Stimulated activated CD4-positive, alpha-beta T cell treated with anti-CD3 and anti-CD28 coated beads, Interleukin-1b, Interleukin-23, amount 100 ng/mL, for 4 hours (primary cell): Measurements from ENCODE around the gene STPG1.

Experiments used
- DNase-seq, 2 donors: peaks; one replicate each; pipeline ENCODE4 v3.0.0-alpha.2; 2020; ENCODE audit warnings: low read depth in 2 of 2

The STPG1 gene

GRCh38 chr1:24369801-24370200 lies 43.8 kb downstream of the STPG1 start:
- no peak for DNase-seq

- no peak for DNase-seq
Measured at GRCh38 chr1:24369199-24369598, 44.4 kb downstream of the STPG1 start.

DNA sequence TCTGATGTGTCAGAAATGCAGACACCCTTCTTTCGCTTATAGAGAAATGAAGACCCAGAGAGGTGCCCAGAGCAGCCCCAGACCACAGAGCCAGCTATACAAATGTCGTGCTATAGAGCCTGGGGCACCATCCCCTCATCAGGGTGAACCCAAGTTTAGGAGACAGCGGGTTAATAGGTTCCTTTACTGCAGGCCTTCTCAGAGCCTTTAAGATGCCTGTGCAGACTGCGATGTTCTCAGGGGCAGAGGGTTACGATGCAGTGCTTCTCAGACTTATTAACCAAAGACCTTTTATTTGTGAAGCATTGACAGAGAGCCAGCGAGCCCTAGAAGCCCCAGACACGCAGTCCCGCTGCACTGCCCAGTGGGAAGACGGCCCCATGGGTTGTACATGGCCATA lies 46.9 kb downstream of the STPG1 start:
- DNase-seq: no peak

GRCh38 chr1:24364975-24365678 lies 48.5 kb downstream of the STPG1 start:
- DNase-seq: no peak

GRCh38 chr1:24364605-24364974 lies 49.0 kb downstream of the STPG1 start:
- no peak for DNase-seq

DNA sequence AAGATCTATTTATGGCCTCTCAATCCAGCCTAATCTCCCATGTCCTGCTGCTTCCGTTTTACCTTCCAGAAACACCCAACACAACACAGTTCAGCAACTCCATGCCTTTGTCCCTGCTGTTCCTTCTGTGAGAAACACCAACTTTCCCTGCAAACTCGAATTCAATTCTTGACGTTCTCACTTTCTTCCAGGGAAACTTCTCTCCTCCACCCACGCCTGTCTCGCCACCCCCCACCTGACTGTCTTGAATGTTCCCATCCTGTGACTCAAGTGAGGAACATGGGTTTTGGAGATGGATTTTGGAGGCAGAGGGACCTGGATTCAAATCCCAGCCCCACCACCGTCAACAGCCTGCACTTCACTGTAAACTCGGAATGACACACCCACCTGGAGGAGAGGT lies 49.6 kb downstream of the STPG1 start:
- DNase-seq: no peak

DNA sequence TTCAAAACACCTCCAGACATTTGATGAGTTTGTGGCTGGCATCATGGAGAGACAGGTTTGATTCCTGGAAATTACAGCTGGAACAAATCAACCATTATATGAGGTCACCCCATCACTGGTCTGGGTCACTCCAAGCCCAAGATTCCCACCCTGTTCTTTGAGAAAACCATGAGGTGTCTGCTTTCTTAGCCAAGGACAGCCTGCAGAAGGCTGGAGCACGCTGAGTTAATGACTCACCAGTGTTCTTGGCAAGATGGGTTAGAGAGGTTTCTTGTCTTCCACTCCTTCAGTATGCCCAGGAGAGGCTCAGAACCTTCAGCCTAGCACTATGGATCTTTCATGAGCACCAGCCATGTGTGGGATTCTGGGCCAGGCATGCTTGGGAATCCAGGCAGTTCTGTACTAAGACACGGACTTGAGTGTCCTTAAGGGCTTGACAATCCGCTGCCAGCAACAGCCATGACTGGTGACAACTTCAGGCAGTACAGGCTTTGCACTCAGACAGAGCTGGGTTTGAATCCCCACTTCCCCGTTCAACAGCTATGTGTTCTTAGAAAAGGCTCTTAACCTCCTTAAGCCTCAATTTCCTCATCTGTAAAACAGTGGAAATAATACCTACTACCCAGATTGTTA lies 50.5 kb downstream of the STPG1 start:
- DNase-seq: no peak

DNA sequence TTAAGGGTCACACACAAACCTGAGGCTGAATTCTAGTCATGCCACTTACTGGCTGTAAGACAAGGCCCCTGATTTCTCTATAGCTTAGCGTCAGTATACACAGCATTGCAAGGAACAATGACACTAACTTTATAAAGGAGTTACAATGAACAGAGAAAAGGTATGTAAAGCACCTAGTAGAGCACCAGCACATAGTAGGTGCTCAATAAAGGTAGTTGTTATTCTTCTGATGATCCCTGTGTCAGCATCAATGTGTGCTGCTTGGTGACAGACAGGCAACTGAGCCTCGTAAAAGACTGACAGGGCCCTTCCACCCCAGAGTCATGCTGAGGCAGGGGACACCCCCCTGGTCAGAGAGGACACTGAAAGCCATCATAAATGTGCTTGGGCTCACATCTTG lies 51.2 kb downstream of the STPG1 start:
- DNase-seq: no peak

GRCh38 chr1:24361811-24362210 lies 51.8 kb downstream of the STPG1 start:
- no peak for DNase-seq

DNA sequence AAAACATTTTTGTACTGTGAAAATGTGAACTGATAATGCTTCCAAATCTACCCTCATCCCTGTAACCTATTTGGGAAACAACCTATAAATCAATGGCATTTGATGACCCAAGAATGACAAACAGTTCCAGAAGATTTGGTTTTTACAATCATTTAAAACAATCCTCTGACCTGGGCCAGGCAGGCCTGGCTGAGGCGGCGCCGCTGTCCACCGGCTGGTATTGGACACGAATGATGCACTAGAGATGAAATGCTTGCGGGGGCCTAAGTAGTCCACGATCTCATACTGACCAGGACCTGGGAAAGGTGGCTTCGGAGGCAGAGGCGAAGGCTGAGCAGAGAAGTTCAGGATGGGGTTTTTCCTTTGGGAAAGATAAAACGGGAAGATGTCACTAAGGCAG lies 52.9 kb downstream of the STPG1 start:
- no peak for DNase-seq

GRCh38 chr1:24357038-24357437 lies 56.5 kb downstream of the STPG1 start:
- no peak for DNase-seq

GRCh38 chr1:24355466-24355865 lies 58.1 kb downstream of the STPG1 start:
- DNase-seq: no peak

DNA sequence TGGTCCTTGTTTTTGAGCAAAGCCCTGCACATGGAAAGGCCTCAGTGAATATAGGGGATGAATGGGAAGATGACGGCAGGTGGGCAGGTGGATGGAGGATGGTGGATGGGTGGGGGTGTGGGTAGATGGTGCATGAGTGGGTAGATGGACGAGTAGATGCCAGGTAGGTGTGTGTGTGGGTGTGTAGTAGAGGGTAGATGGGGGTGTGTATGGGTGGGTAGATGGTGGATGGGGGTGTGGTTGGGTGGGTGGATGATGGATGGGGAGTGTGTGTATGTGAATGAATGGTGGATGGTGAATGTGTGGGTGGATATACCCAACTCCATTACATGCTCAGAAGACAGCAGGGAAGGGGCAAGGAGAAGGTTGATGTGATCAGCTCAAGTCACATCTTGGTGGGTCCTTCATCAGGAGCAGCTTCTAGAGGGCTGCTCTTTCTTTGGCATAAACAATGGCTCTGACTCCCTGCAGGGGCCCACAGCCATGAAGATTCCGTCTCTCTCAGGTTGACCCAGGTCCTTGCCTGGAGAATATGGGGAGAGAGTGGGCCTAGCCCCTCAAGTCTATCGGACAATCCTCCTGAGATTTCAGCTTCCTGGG lies 60.2 kb downstream of the STPG1 start:
- no peak for DNase-seq

- DNase-seq: peak; percentile 19 to 31
Measured at GRCh38 chr1:24351918-24352627, 61.5 kb downstream of the STPG1 start.

DNA sequence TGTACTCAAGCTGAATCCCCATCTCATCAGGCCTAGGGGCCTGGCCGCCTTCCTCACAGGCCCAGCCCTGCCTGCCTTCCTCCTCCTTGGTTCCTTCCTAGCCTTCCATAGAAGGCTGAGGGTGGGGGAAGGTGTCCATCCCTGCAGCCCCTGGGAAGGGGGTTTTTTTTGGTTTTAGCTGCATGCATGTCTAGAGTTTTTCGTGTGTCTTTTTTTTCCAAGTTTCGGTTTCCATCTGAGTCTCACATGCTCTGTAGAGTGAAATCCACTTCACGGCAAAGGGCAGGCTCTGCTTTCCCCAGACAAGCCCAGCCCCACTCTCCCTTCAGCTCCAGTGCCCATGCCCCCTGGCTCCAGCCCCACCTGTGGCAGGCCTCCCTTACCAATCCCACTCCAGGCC lies 62.3 kb downstream of the STPG1 start:
- no peak for DNase-seq

GRCh38 chr1:24349891-24350290 lies 63.7 kb downstream of the STPG1 start:
- DNase-seq: peak in 1 of 2 donors; percentile 21

- no peak for DNase-seq
Measured at GRCh38 chr1:24348196-24348595, 65.4 kb downstream of the STPG1 start.

DNA sequence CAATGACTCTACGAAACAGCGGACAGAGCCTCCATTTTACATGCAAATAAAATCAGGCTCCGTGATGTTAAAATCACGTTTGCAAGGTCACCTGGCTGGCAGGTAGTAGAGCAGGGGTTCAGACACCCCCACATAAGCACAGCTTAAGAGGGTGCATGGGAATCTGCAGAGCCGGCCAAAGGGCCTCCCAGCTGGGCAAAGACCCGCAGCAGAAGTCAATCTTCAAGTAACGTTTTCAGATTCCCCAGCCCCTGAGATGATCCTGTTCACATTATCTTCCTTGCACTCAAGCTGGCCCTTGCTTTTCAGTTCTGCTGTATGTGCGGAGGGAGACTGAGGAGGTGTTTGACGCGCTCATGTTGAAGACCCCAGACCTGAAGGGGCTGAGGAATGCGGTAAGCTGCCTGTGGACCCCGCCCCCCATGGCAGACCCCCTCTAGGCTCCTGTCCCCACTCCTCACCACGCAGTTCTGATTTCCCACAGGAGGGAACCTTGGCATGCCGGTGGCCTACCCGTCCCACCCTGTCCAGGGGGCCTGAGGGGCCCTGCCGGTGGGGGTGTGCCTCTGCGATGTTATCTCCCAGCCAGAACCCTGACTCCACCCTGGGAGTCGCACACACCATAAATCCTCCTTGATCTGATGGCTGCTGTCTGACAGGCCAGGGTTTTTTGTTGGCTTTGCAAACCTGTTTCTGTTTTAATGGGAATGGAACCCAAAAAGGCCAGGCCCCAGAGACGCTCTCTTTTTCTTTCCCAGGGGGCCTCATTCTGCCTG lies 66.2 kb downstream of the STPG1 start:
- no peak for DNase-seq

DNA sequence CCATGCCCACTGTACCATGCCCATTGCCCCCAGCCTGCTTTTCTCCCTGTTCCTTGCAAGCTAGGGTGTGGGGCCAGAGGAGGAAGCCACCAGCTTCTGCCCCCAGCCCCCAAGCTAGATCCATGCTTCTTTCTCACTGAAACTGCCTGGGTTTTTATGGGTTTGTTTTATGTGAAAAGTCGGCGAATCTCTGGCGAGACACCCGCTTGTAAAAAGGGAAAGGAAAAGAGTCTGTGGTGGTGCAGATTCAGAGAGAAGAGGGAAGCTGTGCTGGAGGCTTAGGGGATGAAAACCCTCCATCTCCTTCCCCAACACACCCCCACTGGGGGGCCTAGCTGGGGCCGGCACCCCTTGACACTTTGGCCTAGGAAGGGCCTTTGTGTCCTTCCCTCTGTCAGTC lies 68.2 kb downstream of the STPG1 start:
- DNase-seq: no peak

GRCh38 chr1:24344090-24344742 lies 69.4 kb downstream of the STPG1 start:
- DNase-seq: no peak

DNA sequence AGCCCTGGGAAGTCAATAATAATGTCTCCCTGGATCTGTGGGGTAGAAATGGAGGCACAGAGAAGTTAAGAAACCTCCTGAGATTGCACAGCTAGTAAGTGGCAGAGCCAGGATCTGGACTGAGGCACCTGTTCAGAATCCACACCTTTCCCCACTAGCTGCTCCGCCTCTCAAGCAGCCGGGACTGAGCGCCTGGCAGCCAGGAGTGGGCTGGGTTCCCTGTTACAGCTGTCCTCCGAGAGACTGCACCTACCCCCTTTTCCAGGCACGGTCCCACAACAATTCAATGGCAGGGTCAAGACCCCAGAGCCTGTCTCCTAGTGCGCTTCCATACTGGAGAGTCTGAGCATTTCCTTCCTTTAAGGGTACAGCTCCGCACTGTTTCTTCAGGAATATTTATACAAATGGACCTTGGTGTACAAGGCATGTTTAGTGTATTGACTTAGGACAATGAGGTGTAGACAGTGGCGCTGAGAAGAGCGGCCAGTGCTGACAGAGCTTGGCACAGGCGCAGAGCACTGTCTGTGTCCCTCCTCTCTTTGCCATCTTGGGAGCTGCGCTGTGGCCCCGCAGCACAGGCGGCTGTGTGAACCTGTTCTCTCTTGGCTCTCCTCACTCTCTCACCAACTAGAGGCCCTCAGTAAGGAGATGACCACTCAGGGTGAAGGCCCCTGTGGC lies 70.0 kb downstream of the STPG1 start:
- no peak for DNase-seq
